ENCODE measurements around the gene SEC24A. TPM values are rescaled to one million over a fixed set of nuclear protein-coding genes. Genes with fewer than 3 reads are reported as not detected.
"Not testable (repeated sequence)": the region's sequence is repeated elsewhere in the genome, so short reads cannot be mapped to it uniquely, and the experiment has no call there.

The SEC24A gene
- 9.1 TPM for polyA plus RNA-seq

- Mint-ChIP-seq H3K4me3 (peak within 1 kb of the TSS; percentile 96 to 99 (median 98)), H3K27ac (peak within 1 kb of the TSS; percentile 97 to 100 (median 99)), H3K4me1 (peaks cover 12 to 20% (median 17%) of the 10 kb centered on the region in 3 donors), H3K36me3 (peaks cover 1% of the 10 kb centered on the region), H3K9me3 (no peaks in the 10 kb centered on the region), H3K27me3 (no peaks in the 10 kb centered on the region)
Observed at GRCh38 chr5:134648425-134649162, at the start of gene SEC24A. SEC24A (plus strand) TSS chr5:134648785; CDS start chr5:134649077, 292 bp downstream.

GRCh38 chr5:134599820-134600219 is 48.8 kb upstream of the SEC24A start:
- H3K27ac Mint-ChIP-seq, H3K9me3 Mint-ChIP-seq, H3K4me3 Mint-ChIP-seq, H3K27me3 Mint-ChIP-seq, H3K4me1 Mint-ChIP-seq, H3K36me3 Mint-ChIP-seq: not testable (repeated sequence)

DNA sequence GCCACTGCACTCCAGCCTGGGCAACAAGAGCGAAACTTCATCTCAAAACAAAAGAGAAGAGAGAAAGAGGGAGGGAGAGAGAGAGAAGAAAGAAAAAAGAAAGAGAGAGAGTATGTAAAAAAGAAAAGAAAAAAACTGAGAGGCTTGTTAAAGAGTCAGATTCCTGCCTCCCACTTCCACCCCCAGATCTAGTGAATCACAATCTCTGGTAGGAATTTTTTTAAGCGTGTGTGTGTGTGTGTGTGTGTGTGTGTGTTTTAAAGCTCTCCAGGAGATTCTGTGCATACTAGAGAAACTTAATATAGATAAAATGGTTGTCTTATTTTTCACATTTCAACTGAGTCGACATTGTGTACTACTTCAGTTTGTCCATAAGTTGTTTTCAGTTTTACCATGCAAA is 48.0 kb upstream of the SEC24A start:
- H3K27me3 Mint-ChIP-seq: no peaks in the 10 kb centered on the region
- no peak overlapping the region for H3K4me3 Mint-ChIP-seq
- no peaks in the 10 kb centered on the region for H3K36me3 Mint-ChIP-seq
- H3K4me1 Mint-ChIP-seq: peaks cover 0 to 3% (median 0%) of the 10 kb centered on the region in 3 donors
- no peak overlapping the region for H3K27ac Mint-ChIP-seq
- no peaks in the 10 kb centered on the region for H3K9me3 Mint-ChIP-seq

- Mint-ChIP-seq H3K36me3 (peaks cover 2% of the 10 kb centered on the region), H3K27ac (no peak overlapping the region)
Observed at GRCh38 chr5:134603059-134603458, 45.5 kb upstream of the SEC24A start.

DNA sequence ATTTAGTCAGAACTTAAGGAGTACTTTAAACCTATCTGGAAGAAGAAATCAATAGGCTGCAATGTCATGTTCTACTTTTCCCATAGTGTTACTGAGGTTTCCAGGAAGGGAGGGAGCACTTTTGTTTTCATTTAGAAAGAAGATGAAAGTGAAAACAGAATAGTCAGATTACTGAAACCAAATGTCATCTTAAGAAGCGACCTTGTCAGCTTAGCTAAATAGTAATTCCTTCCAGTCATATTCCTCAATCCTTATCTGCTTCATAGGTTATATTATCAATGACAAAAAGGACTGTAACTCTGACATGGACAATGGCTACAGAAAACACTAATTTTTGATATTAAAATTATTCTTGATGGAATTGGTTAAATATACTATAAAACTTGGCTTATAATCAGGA is 43.7 kb upstream of the SEC24A start:
- Mint-ChIP-seq H3K27ac (no peak overlapping the region), H3K9me3 (no peaks in the 10 kb centered on the region), H3K4me3 (no peak overlapping the region), H3K27me3 (no peaks in the 10 kb centered on the region), H3K36me3 (peaks cover 2% of the 10 kb centered on the region), H3K4me1 (peaks cover 0 to 4% (median 0%) of the 10 kb centered on the region in 3 donors)

More at GRCh38 chr5:134603059-134603458, 45.5 kb upstream of the SEC24A start:
- Mint-ChIP-seq H3K4me1 (peaks cover 0 to 4% (median 0%) of the 10 kb centered on the region in 3 donors), H3K9me3 (no peaks in the 10 kb centered on the region), H3K4me3 (no peak overlapping the region), H3K27me3 (no peaks in the 10 kb centered on the region)

GRCh38 chr5:134606726-134607125 is 41.9 kb upstream of the SEC24A start:
- Mint-ChIP-seq H3K4me1 (peaks cover 0 to 1% (median 0%) of the 10 kb centered on the region in 3 donors), H3K4me3 (no peak overlapping the region), H3K27me3 (no peaks in the 10 kb centered on the region), H3K27ac (no peak overlapping the region), H3K9me3 (no peaks in the 10 kb centered on the region), H3K36me3 (peaks cover 2% of the 10 kb centered on the region)

GRCh38 chr5:134608555-134608954 is 40.0 kb upstream of the SEC24A start:
- H3K4me3 Mint-ChIP-seq: no peak overlapping the region
- no peaks in the 10 kb centered on the region for H3K27me3 Mint-ChIP-seq
- H3K4me1 Mint-ChIP-seq: peaks cover 0 to 1% (median 0%) of the 10 kb centered on the region in 3 donors
- peaks cover 4% of the 10 kb centered on the region for H3K36me3 Mint-ChIP-seq
- no peaks in the 10 kb centered on the region for H3K9me3 Mint-ChIP-seq
- no peak overlapping the region for H3K27ac Mint-ChIP-seq

- peaks cover 0 to 1% (median 0%) of the 10 kb centered on the region in 3 donors for H3K4me1 Mint-ChIP-seq
- H3K4me3 Mint-ChIP-seq: peak overlapping the region in 1 of 4 donors; percentile 1
- H3K9me3 Mint-ChIP-seq: no peaks in the 10 kb centered on the region
- no peaks in the 10 kb centered on the region for H3K27me3 Mint-ChIP-seq
- no peak overlapping the region for H3K27ac Mint-ChIP-seq
- H3K36me3 Mint-ChIP-seq: peaks cover 6% of the 10 kb centered on the region
Observed at GRCh38 chr5:134609232-134609851, 39.2 kb upstream of the SEC24A start.

- H3K4me1 Mint-ChIP-seq: no peaks in the 10 kb centered on the region
- no peaks in the 10 kb centered on the region for H3K9me3 Mint-ChIP-seq
- no peaks in the 10 kb centered on the region for H3K27me3 Mint-ChIP-seq
- no peak overlapping the region for H3K27ac Mint-ChIP-seq
- peaks cover 6% of the 10 kb centered on the region for H3K36me3 Mint-ChIP-seq
- H3K4me3 Mint-ChIP-seq: no peak overlapping the region
Observed at GRCh38 chr5:134610725-134611124, 37.9 kb upstream of the SEC24A start.

DNA sequence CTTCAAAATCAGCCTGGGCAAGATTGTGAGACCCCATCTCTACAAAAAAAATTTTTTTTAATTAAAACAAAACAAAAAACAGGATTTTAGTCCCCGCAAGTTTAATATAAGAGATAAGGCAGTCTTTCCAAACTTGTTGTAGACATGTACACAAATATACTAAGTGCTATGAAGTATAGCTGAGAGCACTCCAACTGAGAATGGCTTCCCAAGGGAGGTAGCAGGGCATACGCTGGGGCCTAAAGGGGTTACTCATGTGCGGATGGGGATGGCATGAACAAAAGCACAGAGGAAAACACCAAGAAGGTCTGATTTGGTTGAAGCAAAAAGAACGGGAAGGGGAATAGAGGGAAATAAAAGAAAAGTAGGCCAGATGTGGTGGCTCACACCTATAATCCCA is 37.1 kb upstream of the SEC24A start:
- no peak overlapping the region for H3K4me3 Mint-ChIP-seq
- no peaks in the 10 kb centered on the region for H3K4me1 Mint-ChIP-seq
- H3K36me3 Mint-ChIP-seq: peaks cover 6% of the 10 kb centered on the region
- no peaks in the 10 kb centered on the region for H3K9me3 Mint-ChIP-seq
- H3K27me3 Mint-ChIP-seq: no peaks in the 10 kb centered on the region
- no peak overlapping the region for H3K27ac Mint-ChIP-seq

DNA sequence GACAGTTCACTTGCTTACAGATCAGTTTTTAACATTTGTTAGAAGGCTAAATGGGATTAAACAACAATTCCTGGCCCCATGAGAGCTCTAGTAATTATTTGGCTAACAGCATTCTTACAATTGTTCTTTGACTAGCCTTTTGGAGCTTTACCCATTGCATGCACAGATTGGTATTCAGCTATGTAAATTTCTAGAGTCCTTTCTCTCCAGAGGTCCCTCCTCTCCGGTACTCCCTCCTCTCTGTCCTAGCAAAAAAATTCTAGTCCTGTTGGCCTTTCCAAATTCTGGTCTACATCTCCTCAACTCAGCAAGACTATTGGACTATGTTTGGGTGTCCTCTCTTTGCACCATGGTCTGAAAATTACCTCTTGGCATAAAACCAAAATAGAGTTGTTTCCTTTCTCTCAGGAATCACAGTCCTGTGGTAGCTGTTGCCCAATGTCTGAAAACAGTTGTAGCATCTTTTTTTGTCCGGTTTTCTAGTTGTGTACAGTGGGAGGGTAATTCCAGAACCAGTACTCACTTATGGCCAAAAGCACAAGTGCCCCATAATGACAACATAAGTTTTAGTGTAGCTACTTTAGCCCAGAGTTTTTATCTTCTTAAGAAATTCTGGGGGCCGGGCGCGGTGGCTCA is 34.0 kb upstream of the SEC24A start:
- no peaks in the 10 kb centered on the region for H3K9me3 Mint-ChIP-seq
- peaks cover 7% of the 10 kb centered on the region for H3K36me3 Mint-ChIP-seq
- no peaks in the 10 kb centered on the region for H3K27me3 Mint-ChIP-seq
- no peaks in the 10 kb centered on the region for H3K4me1 Mint-ChIP-seq
- no peak overlapping the region for H3K4me3 Mint-ChIP-seq
- peak overlapping the region in 2 of 3 donors; percentile 14 to 53 for H3K27ac Mint-ChIP-seq

DNA sequence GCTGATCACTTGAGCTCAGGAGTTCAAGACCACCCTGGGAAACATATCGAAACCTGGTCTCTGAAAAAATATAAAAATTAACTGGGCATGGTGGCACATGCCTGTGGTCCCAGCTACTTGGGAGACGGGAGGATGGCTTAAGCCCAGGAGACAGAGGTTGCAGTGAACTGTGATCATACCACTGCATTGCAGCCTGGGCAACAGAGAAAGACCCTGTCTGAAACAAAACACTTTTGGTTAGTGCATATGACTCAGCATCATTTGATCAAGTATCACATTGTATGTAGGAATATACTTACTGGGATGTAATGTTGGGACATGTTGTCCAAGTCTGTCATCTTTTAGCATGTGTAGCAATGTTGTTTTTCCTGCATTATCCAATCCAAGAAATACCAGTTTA is 28.0 kb upstream of the SEC24A start:
- Mint-ChIP-seq H3K4me3 (no peak overlapping the region), H3K36me3 (peaks cover 3% of the 10 kb centered on the region), H3K27me3 (no peaks in the 10 kb centered on the region), H3K27ac (no peak overlapping the region), H3K4me1 (peaks cover 3 to 8% (median 5%) of the 10 kb centered on the region in 3 donors), H3K9me3 (no peaks in the 10 kb centered on the region)

DNA sequence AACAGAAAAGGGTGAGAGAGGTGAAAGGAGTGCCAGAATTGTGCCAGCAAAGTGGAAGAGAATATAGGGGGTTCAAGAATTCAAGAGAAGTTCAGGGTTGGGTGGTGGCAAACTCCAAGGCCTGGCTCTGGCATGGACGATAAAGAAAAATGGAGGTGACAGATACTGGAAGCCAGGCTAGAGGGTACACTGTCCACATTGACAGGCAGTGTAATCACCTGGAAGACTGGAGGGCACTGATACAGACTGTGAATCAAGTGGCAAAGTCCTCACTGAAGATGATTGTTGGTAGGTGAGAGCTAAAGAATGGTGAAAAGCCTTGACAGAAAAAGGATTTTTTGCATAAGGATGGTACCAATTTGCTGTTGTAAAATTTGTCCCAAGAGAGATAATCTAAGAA is 23.0 kb upstream of the SEC24A start:
- peaks cover 9 to 13% (median 11%) of the 10 kb centered on the region in 3 donors for H3K4me1 Mint-ChIP-seq
- H3K4me3 Mint-ChIP-seq: no peak overlapping the region
- H3K36me3 Mint-ChIP-seq: peaks cover 4% of the 10 kb centered on the region
- no peak overlapping the region for H3K27ac Mint-ChIP-seq
- no peaks in the 10 kb centered on the region for H3K27me3 Mint-ChIP-seq
- no peaks in the 10 kb centered on the region for H3K9me3 Mint-ChIP-seq

DNA sequence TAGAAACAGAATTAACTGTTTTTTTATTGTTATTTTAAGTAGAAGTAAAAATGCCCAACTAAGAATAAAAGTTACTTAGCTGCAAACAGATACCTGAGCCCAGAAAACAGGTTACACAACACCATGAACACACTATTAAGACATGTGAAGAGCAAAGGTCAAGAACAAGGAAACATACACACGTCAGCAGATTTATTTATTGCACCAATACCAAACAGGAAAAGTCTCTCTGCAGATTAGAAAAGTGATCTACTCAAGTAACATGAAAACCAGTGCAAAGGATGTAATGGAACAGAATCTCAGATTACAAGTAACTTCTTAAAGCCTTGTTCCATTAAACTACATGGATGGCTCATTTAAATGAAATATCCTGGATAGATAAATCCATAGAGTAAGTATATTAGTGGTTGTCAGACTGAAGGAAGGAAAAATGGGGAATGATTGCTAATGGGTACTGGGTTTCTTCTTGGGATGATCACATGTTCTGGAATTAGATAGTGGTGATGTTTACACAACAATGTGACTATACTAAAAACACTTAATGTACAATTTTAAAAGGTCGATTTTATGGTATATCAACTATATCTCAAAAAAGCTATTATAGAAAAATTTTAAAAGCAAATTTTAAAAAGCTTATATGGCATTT is 22.1 kb upstream of the SEC24A start:
- Mint-ChIP-seq H3K36me3 (peaks cover 4% of the 10 kb centered on the region), H3K27me3 (no peaks in the 10 kb centered on the region), H3K27ac (peak overlapping the region in 1 of 3 donors; percentile 67), H3K9me3 (no peaks in the 10 kb centered on the region), H3K4me1 (peaks cover 13 to 16% (median 15%) of the 10 kb centered on the region in 3 donors), H3K4me3 (peak overlapping the region in 1 of 4 donors; percentile 22)

DNA sequence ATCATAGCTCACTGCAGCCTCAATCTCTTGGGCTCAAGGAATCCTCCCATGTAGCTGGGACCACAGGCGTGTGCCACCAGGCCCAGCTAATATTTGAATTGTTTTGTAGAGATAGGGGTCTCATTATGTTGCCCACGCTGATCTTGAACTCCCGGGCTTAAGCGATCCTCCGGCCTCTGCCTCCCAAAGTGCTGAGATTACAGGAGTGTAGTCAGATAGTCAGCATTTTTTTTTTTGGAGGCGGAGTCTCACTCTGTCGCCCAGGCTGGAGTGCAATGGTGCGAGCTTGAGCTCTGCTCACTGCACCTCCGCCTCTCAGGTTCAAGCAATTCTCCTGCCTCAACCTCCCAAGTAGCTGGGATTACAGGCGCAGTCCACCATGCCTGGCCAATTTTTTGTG is 14.4 kb upstream of the SEC24A start:
- peaks cover 0 to 7% (median 6%) of the 10 kb centered on the region in 3 donors for H3K4me1 Mint-ChIP-seq

More for the DNA sequence above, 14.4 kb upstream of the SEC24A start:
- H3K27ac Mint-ChIP-seq: no peak overlapping the region
- H3K9me3 Mint-ChIP-seq: no peaks in the 10 kb centered on the region
- peak overlapping the region in 2 of 4 donors; percentile 55 to 83 for H3K4me3 Mint-ChIP-seq
- H3K27me3 Mint-ChIP-seq: no peaks in the 10 kb centered on the region
- no peaks in the 10 kb centered on the region for H3K36me3 Mint-ChIP-seq
